ENCODE results near the gene TMEM233.

Gene TMEM233

GRCh38 chr12:119593578-119594398, at the start of gene TMEM233:
TSS of gene TMEM233 (plus strand) at chr12:119593774. CDS start at chr12:119593849, 75 bp downstream.
- TF ChIP-seq, protein P1, sequence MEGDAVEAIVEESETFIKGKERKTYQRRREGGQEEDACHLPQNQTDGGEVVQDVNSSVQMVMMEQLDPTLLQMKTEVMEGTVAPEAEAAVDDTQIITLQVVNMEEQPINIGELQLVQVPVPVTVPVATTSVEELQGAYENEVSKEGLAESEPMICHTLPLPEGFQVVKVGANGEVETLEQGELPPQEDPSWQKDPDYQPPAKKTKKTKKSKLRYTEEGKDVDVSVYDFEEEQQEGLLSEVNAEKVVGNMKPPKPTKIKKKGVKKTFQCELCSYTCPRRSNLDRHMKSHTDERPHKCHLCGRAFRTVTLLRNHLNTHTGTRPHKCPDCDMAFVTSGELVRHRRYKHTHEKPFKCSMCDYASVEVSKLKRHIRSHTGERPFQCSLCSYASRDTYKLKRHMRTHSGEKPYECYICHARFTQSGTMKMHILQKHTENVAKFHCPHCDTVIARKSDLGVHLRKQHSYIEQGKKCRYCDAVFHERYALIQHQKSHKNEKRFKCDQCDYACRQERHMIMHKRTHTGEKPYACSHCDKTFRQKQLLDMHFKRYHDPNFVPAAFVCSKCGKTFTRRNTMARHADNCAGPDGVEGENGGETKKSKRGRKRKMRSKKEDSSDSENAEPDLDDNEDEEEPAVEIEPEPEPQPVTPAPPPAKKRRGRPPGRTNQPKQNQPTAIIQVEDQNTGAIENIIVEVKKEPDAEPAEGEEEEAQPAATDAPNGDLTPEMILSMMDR (IDR thresholded peaks at IDR 0.05; ENCODE audit: control insufficient read depth, extremely low read depth, insufficient read depth) = no peak
- H3K4me3 ChIP-seq (ENCODE audit: low read depth, low read length) = no peak within 1 kb of the TSS
- no peak for DNase-seq (ENCODE audit: low read depth)

DNA sequence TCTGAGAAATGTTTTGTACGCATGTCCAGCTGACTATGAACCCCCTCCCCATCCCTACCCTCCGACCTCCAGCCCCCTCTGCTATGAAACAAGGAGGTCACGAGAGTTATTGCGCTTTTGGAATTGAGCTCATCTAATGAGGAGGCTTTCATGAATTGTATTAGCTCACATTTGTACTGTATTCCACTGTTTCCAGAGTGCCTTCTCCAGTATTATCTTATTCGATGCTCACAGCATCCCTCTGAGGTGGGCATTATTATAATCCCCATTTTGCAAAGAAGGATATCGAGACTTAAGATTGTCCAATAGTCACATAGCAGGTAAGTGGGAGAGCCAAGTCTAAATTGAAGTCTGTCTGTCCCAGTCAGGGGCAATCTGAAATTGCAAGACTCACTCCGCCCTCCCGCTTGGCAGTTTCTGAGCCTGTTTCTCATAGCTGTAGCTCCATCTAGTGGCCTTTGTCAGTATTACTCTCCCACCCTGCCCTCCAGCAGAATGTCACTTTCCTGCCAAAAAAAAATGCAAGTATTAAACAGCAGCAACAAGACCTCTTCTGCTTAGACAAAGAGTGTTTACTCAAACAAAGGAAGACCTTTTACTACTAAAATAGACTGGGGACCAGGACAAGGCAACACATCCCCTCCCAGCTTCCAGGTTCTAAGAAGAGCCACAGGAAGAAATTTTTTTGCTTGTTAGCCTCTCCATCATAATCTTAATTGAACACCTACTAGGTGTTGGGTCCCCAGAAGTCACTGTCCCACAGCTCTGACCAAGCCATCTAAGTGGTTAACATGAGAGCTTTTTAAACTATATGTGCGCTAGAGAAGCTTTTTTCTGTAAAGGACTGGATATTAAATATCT, 48.6 kb upstream of the TMEM233 start:
- no peak overlapping the region for H3K4me3 ChIP-seq (ENCODE audit: low read depth, low read length)
- peak; percentile 42 for DNase-seq (ENCODE audit: low read depth)

DNA sequence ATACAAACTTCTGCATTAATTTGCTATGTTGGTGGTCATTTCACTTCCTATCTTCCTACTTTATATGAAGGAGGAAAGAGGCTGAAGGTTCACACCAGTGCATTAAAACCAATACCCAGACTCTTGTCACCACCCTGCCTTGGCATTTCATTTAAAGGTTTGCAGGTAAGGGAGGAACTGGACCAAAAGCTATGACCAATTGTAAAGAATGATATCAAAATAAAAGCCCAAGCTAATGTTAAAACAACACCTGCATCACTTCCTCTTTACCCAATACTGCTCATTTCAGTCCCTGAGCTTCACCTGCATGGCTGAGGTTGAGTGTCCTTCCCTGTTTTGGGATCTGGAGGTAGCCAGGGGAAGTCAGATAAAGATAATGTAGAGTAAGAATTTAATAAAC, 47.2 kb upstream of the TMEM233 start:
- no peak overlapping the region for H3K4me3 ChIP-seq (ENCODE audit: low read depth, low read length)
- TF ChIP-seq, protein P1 (IDR thresholded peaks at IDR 0.05; ENCODE audit: control insufficient read depth, extremely low read depth, insufficient read depth) = no peak
- no peak for DNase-seq (ENCODE audit: low read depth)

More for the DNA sequence above, 48.6 kb upstream of the TMEM233 start:
- TF ChIP-seq, protein P1 (IDR thresholded peaks at IDR 0.05; ENCODE audit: control insufficient read depth, extremely low read depth, insufficient read depth) = peak; percentile 90

- TF ChIP-seq, protein P1 (IDR thresholded peaks at IDR 0.05; ENCODE audit: control insufficient read depth, extremely low read depth, insufficient read depth) = no peak
- no peak overlapping the region for H3K4me3 ChIP-seq (ENCODE audit: low read depth, low read length)
- no peak for DNase-seq (ENCODE audit: low read depth)
These were observed 46.6 kb upstream of the TMEM233 start for GRCh38 chr12:119547001-119547400.

DNA sequence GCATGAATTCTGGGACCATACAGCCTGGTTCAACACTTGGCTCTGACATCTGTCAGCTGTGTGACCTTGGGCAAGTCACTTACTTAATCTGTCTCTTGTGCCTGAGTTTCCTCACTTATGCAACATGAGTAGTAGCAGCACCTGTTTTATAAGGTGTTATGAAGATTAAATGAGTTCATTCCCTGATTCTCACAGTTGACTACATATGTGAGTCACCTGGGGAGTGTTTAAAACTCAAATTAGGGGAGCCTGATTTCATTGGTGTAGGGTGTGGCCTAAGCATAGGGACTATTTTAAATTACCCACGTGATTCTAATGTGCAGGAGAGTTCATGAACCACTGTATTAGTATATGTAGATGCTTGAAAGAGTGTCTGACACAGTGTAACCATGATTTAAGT, 36.7 kb upstream of the TMEM233 start:
- H3K4me3 ChIP-seq (ENCODE audit: low read depth, low read length) = no peak overlapping the region
- DNase-seq (ENCODE audit: low read depth) = no peak
- TF ChIP-seq, protein P1 (IDR thresholded peaks at IDR 0.05; ENCODE audit: control insufficient read depth, extremely low read depth, insufficient read depth) = no peak

- no peak overlapping the region for H3K4me3 ChIP-seq (ENCODE audit: low read depth, low read length)
These were observed 28.2 kb upstream of the TMEM233 start for GRCh38 chr12:119565404-119565803.

More at GRCh38 chr12:119565404-119565803, 28.2 kb upstream of the TMEM233 start:
- TF ChIP-seq, protein P1 (IDR thresholded peaks at IDR 0.05; ENCODE audit: control insufficient read depth, extremely low read depth, insufficient read depth) = no peak
- DNase-seq (ENCODE audit: low read depth) = no peak
